ENCODE data around the gene TIRAP. TPM values are rescaled to one million over a fixed set of nuclear protein-coding genes. Genes with fewer than 3 reads are reported as not detected.

TIRAP gene
- total RNA-seq, 2 donors from 2014 or later = 8.3 to 13.5 TPM

DNA sequence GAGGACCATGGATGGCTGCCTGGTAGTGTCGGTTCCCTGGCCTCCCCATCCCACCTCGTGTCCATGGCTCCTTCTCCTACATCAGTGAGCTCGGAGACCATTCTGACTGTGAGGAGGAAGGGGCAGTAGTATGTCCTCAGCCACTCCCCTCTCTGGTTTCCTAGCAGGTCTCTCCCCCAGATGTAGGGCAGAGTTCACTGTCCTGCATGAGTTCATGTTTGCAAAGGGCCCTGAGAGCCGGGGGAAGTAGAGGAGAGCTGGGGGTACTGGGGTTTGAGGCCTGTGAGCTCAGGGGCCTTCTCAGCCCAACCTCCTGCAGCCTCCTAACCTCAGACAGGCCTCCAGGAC is 54.2 kb downstream of the TIRAP start:
- TF ChIP-seq, protein P1, sequence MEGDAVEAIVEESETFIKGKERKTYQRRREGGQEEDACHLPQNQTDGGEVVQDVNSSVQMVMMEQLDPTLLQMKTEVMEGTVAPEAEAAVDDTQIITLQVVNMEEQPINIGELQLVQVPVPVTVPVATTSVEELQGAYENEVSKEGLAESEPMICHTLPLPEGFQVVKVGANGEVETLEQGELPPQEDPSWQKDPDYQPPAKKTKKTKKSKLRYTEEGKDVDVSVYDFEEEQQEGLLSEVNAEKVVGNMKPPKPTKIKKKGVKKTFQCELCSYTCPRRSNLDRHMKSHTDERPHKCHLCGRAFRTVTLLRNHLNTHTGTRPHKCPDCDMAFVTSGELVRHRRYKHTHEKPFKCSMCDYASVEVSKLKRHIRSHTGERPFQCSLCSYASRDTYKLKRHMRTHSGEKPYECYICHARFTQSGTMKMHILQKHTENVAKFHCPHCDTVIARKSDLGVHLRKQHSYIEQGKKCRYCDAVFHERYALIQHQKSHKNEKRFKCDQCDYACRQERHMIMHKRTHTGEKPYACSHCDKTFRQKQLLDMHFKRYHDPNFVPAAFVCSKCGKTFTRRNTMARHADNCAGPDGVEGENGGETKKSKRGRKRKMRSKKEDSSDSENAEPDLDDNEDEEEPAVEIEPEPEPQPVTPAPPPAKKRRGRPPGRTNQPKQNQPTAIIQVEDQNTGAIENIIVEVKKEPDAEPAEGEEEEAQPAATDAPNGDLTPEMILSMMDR (IDR thresholded peaks at IDR 0.05) = no peak
- TF ChIP-seq POLR2A (IDR thresholded peaks at IDR 0.05) = no peak
- H3K27ac ChIP-seq = no peak overlapping the region
- H3K4me1 ChIP-seq = peaks cover 12% of the 10 kb centered on the region
- no peak overlapping the region for H3K4me3 ChIP-seq
- DNase-seq = no peak
- 89 to 92% methylated on average over 4 of the region's 4 CpGs for WGBS, 2 donors
- no peaks in the 10 kb centered on the region for H3K27me3 ChIP-seq
- no peak for ATAC-seq
- no peaks in the 10 kb centered on the region for H3K36me3 ChIP-seq (replicated peaks in 1 of 2; ENCODE audit: insufficient read depth in 1 of 2, low read depth in 2 of 2)
- intact Hi-C loops (cut with DNase I) = no loop called here
- H3K9me3 ChIP-seq = no peaks in the 10 kb centered on the region

DNA sequence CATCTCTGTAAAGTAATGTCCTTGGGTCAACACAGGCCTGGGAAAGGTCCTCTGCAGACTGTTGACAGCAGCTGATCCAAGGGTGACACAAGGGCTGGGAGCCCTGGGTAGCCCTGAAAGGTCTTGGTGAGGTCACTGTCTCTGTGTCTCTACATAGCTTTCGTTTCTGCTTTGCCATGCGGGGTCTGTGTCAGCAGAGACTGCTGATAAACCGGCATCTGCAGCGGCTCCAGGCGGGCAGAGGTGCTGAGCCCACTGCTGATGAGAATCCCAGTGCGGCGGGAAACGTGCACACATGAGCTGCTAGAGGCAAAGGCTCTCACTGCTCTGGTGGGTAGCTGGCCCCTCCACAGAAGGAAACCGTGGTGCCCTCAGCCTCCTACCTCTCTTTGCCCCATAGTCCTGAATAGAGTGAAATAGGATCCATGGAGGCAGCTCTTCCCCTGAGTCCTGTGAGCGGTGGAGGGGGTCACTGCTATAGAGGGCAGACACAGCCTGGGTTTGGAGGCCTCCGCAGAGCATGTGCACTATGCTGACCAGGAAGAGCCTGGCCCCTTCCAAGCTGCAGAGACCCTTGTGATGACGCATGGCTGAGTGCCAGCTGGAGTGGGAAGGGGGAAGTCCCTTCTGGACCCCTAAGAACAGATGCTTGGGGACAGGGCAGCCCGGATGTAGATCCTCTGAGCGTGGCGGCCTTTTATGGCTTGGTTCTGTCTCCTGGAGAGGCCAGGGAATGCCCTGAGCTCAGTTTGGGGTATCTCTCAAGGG is 54.8 kb downstream of the TIRAP start:
- no peak for TF ChIP-seq POLR2A (IDR thresholded peaks at IDR 0.05)
- TF ChIP-seq, protein P1 (IDR thresholded peaks at IDR 0.05) = no peak
- no peaks in the 10 kb centered on the region for H3K27me3 ChIP-seq
- 82 to 86% methylated on average over 8 to 14 of the region's 15 CpGs for WGBS, 2 donors
- DNase-seq = no peak
- no peak overlapping the region for H3K27ac ChIP-seq
- intact Hi-C loops (cut with DNase I) = no loop called here
- ATAC-seq = no peak
- no peaks in the 10 kb centered on the region for H3K9me3 ChIP-seq
- H3K4me3 ChIP-seq = no peak overlapping the region
- no peaks in the 10 kb centered on the region for H3K36me3 ChIP-seq (replicated peaks in 1 of 2; ENCODE audit: insufficient read depth in 1 of 2, low read depth in 2 of 2)
- H3K4me1 ChIP-seq = peaks cover 12% of the 10 kb centered on the region

DNA sequence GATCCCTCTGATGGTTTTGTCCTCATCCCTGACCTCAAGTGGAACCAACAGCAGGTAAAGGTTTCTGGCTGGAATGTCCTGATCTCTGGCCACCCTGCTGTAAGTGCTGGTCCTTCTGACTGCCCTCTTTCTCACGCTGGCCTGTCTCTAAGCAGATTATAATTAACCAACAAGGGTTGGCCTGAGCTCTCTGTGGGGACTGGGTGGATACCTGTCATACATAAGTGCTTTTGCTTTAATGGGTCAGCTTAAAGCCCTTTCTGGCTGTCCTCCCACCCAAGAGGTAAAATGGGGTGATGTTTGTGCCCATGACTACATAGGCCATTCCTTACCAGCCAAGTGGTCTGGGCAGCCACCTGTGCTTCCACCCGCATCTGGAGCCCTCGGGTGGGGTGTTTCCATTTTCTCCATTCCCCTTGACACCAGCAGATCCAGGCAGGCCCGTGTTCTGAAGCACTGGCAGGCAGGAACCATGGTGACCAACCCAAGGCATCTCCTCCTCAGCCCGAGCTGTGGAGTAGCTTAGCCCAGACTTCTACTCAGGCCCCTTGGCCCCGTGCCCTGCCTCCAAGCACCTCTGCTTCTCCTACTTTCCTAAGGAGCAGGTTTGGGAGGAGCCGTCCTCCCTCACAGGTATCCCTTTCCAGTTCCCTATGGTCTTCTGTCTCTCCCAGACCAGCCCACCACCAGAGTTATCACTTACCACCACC is 55.6 kb downstream of the TIRAP start:
- DNase-seq = no peak
- Histone ChIP-seq H3K4me3 (no peak overlapping the region), H3K27ac (no peak overlapping the region), H3K36me3 (replicated peaks in 1 of 2; ENCODE audit: insufficient read depth in 1 of 2, low read depth in 2 of 2) (no peaks in the 10 kb centered on the region), H3K4me1 (peaks cover 12% of the 10 kb centered on the region), H3K27me3 (no peaks in the 10 kb centered on the region), H3K9me3 (no peaks in the 10 kb centered on the region)
- no peak for TF ChIP-seq POLR2A (IDR thresholded peaks at IDR 0.05)
- TF ChIP-seq, protein P1 (IDR thresholded peaks at IDR 0.05) = no peak
- WGBS, 2 donors = 91 to 98% methylated on average over 6 to 7 of the region's 7 CpGs
- ATAC-seq = no peak
- intact Hi-C loops (cut with DNase I) = no loop called here

DNA sequence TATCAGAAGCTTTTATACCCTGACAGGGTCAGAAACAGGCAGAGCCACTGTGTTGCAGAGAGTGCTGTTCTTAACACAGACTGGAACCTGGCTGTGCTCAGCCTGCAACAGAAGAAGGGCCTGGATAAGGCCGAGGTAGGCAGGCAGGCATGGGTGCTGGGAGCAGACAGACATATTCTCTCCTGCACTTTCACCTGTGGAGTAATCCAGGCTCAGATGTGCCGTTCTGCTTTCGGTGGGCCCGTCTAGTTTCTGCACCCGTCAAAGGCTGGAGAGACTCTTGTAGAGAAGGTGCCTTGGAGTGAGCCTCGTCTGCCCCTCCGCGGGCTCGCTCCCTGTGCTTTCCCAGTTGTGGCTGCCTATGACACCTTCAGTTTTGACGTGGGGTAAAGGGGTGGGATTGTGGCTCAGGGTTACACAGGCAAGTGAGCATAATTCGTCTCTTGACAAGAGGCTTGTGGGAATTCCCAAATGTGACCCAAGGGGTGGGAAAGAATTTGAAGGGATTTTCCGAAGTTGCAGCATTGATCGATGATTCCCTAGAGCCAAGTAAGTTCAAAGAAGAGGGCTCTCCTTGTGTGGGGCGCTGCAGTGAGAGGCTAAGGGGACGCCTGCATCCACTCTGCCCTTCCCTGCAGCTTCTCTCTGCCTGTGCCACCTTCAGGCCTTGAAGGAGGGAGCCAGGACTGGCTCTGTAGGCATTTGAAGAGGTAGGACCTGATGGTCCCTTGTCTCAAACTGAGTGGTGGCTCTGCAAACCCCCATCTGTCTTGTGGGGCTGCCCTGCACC is 56.4 kb downstream of the TIRAP start:
- Histone ChIP-seq H3K4me3 (no peak overlapping the region), H3K36me3 (replicated peaks in 1 of 2; ENCODE audit: insufficient read depth in 1 of 2, low read depth in 2 of 2) (no peaks in the 10 kb centered on the region), H3K27me3 (no peaks in the 10 kb centered on the region), H3K4me1 (peaks cover 12% of the 10 kb centered on the region), H3K27ac (peak overlapping the region in 1 of 4 donors; percentile 17), H3K9me3 (no peaks in the 10 kb centered on the region)
- intact Hi-C loops (cut with DNase I) = no loop called here
- peak; percentile 38 for ATAC-seq
- WGBS, 2 donors = 76 to 85% methylated on average over 14 to 15 of the region's 15 CpGs
- TF ChIP-seq, protein P1 (IDR thresholded peaks at IDR 0.05) = no peak
- TF ChIP-seq POLR2A (IDR thresholded peaks at IDR 0.05) = no peak
- no peak for DNase-seq
